OCI-M2 (cell line): ENCODE results near the gene RREB1.
"Not testable (repeated sequence)": the region's sequence is repeated elsewhere in the genome, so short reads cannot be mapped to it uniquely, and the experiment has no call there.

ENCODE experiments used
- DNase-seq: peaks from one replicate; lab custom pipeline; 2025; ENCODE audit not compliant: unreplicated experiment; lab: John Stamatoyannopoulos, UW

The RREB1 gene

GRCh38 chr6:7144872-7145584, 37.3 kb downstream of the RREB1 start:
- no peak for DNase-seq

GRCh38 chr6:7145585-7145884, 37.8 kb downstream of the RREB1 start:
- DNase-seq, result no peak

- no peak for DNase-seq
These were observed 38.4 kb downstream of the RREB1 start for GRCh38 chr6:7145885-7146828.

- no peak for DNase-seq
These were observed 39.4 kb downstream of the RREB1 start for GRCh38 chr6:7147051-7147671.

GRCh38 chr6:7148100-7148822, 40.5 kb downstream of the RREB1 start:
- no peak for DNase-seq

GRCh38 chr6:7150381-7151064, 42.8 kb downstream of the RREB1 start:
- DNase-seq, result no peak

DNA sequence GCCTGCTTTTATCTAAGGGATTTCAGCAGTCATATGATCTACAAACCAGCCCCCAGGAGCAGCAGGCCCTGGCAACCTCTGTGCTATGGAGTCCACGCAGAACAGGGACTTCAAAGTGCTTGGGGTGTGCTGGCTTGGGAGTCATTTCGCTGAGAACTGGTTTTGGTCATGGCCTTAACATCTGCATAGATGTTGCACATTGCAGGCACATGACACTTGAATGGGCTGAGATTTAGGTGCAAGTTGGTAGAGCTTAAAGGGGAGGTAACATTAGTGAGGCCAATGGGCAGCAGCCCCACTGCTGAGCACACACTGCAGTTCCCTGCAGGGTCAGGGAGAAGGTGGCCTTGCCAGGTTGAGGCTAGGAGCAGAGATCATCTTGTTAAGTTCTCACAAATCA, 43.6 kb downstream of the RREB1 start:
- DNase-seq, result no peak

DNA sequence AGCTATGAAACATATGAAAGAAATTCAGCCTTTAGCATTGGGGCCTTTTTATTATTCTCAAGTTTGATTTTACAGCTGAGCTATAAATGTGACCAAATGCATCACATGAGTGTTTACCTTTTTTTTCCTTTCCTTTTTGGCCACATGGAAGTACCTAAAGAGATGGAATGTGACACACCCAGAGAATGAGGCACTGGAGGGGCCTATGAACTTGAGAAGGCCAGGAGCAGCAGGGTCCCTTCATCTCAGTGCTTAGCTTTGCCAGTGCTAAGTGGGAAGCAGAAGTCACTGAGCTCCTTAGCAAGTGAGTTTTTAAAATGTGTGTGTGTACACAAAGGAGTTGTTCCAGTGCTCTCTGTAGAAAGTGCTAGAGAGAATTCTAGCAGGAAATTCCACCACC, 44.7 kb downstream of the RREB1 start:
- no peak for DNase-seq

DNA sequence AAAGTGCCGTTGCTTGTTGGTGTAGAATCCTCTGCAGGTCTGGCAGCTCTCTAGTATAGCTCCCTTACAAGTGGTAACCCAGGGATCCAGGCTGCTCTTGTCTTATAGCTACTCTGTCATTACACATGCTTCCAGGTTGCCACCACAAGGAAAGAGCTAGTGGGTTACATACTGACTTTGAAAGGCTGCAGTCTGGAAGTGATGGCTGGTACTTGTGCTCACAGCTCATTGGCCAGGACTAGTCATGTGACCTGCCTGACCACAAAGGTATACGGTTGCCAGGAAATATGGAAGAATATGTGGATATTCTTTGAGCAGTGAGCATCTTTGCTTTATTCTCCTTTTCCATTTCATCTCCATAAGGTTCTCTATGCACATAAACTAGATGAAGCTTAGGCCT, 46.0 kb downstream of the RREB1 start:
- DNase-seq, result no peak

- DNase-seq, result no peak
These were observed 46.8 kb downstream of the RREB1 start for GRCh38 chr6:7154341-7155139.

DNA sequence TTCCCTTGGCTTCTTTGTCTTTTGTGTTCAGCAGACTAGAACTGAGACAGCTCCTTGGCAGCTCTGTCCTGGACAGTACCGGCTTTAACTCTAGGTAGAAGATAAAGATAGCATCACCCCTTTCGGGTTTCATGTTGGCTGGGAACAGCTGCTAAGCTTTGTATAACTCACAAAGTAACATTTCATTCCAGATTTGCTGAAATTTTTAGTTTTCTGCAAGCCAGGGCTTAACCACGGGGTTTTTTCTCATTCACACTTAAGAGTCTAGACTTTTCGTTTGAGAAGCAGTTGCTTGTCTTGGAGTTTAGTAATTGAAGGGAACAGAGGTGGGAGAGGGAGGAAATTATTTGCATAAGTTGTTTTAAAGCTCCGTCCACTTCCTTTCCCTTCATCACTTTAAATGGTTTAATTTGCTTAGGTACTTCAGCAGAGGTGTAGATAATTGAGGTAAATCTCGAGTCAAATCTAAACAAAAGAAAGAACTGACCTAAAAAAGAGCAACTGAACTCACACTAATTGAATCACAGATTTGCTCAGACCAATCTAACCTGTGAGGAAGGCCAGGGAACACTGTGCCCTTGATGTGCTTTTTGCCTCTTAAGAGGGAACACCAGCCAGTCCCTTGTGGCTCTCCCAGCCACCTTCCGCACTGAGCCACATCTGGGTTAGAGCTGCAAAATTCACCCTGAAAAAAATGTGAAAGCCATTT, 48.3 kb downstream of the RREB1 start:
- no peak for DNase-seq

DNA sequence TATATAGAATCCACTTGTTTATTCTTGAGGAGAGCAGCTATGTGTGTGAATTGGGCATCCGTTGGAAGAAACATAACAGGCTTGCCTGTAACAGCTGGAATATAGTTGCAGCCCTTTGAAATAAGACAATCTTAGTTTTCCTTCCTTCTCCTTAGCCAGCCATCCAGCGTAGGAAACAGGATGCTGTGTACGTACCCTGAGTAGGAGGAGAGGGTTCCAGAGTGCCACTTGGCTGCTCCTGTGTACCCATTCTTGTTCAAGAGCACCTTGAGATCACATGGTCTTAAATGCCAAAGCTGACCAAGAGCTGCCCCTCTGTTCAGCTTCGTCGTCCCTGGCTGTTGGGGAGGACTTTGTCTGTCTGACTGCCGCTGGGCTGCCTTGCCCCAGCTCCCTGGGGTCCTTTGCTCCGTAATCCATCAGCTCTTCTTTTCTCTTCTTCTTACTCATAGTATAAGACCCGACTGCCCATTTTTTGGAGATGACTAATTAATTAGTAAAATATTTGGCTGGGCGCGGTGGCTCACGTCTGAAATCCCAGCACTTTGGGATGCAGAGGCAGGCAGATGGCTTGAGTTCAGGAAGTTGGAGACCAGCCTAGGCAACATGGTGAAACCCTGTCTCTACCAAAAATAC, 49.0 kb downstream of the RREB1 start:
- no peak for DNase-seq

DNA sequence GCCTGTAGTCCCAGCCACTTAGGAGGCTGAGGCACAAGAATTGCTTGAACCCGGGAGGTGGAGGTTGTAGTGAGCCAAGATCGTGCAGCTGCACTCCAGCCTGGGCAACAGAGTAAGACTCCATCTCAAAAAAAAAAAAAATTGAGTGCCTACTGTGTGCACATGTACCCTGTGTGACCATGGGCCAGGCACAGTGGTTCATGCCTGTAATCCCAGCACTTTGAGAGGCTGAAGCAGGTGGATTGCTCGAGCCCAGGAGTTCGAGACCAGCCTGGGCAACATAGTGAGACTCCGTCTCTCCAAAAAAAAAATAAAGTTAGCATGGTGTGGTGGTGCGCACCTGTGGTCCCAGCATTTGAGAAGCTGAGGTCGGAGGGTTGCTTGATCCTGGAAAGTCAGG, 49.5 kb downstream of the RREB1 start:
- DNase-seq, result not testable (repeated sequence)

DNA sequence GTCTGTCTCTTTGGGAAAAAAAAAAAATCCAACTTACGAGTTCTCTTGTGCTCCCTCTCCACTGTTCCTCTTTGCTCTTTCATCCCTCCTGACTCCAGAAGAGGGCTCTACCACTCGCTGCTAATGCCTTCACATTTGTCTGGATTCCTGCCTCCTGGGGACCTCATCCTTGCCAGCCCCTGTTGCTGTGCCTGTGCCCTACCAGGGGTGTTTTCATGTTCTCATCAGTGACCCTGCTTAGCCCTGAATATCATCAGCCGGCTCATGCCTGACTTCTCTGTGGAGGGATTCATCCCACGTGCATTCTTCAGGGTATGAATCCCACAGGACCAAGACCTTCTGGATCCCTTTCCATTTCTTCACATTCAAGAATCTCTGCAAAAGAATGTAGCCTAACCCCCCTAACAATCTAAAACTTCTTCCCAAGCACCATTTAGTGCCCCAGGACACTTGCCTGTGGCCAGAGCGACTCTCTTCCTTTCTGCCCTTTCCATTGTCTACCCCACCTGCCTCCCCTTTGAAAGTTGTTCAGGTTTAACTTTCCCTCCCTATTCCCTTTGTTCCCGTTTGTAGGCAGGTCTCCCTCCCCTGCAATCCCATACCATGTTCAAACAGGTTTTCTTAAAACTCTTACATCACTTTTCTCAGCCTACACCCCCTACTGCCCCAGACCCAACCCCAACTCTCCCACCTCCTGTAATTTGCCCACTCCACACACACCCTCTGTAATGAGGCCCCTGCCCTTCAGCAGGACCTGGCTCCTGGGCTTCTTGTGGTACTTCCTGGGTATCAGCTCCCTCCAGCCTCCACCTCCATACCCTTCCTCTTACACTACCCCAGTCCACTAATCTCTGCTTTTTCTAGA, 50.2 kb downstream of the RREB1 start:
- no peak for DNase-seq

DNA sequence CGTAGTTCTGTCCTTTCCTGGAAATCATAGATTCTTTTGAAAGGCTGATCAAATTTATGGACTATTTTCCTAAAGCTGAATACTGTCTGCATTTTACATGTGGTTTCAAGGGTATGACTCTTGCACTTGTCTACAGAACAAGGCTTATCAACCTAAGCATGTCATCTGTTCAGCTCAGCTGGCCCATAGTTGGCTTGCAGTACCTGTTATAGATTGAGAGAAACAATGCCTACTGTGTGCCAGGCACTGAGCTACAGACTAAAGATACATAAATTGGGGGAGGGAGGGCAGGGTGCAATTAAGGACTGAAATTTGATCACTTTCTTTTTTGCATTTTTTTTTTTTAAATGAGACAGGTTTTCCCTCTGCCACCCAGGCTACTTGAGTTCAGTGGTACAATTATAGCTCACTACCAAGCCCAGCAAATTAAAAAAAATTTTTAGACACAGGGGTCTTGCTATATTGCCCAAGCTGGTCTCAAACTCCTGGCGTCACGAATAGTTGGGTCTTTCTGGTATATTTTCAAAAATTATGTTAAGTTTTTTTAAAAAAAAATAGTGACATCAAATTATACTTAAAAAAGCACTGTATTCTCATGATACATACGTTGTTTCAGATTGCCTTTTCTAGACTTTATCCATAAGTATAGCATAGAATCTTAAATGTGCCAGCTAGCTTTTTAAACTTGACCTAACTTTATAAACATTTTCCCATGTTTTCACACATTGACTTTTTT, 52.2 kb downstream of the RREB1 start:
- no peak for DNase-seq

- DNase-seq, result no peak
These were observed 53.5 kb downstream of the RREB1 start for GRCh38 chr6:7161253-7161623.

GRCh38 chr6:7161845-7162244, 54.1 kb downstream of the RREB1 start:
- no peak for DNase-seq
